Neutrophil (primary cell): ENCODE data around the gene TBCCD1.
"Not testable (repeated sequence)": the region's sequence is repeated elsewhere in the genome, so short reads cannot be mapped to it uniquely, and the experiment has no call there.

Experiments
- H3K27ac ChIP-seq: fragments of 200-600 bp; sonication (generic); 2 replicates; pipeline ENCODE4 v1.5.1; 2016; ENCODE audit warnings: mild to moderate bottlenecking, moderate library complexity
- H3K27me3 ChIP-seq: fragments of 200-600 bp; sonication (generic); 2 replicates; pipeline ENCODE4 v1.6.0; 2016; ENCODE audit warnings: mild to moderate bottlenecking
- H3K36me3 ChIP-seq: fragments of 200-600 bp; sonication (generic); 2 replicates; pipeline ENCODE4 v1.5.1; 2017
- H3K4me1 ChIP-seq, 2 experiments: fragments of 200-600 bp in 1 of 2; sonication (generic) in 1 of 2; 1 replicate in 1 of 2; 2 replicates in 1 of 2; pipeline versions ENCODE4 v1.5.1 to v1.6.1; 2013 to 2016; ENCODE audit warnings: low read depth in 1 of 2, low read length in 1 of 2, mild to moderate bottlenecking in 1 of 2, moderate library complexity in 1 of 2; ENCODE audit not compliant: control insufficient read depth in 1 of 2, insufficient read depth in 1 of 2
- H3K4me3 ChIP-seq, 2 experiments: fragments of 200-600 bp in 1 of 2; sonication (generic) in 1 of 2; 1 replicate in 1 of 2; 2 replicates in 1 of 2; pipeline ENCODE4 v1.5.1; 2013 to 2016; ENCODE audit warnings: low read depth in 1 of 2, low read length in 1 of 2, mild to moderate bottlenecking in 1 of 2, moderate library complexity in 1 of 2
- H3K9me3 ChIP-seq: fragments of 200-600 bp; sonication (generic); 2 replicates; pipeline ENCODE4 v1.5.1; 2016
- TF ChIP-seq, protein P1 (sequence below): fragments of 200-600 bp; sonication (generic); IDR thresholded peaks from 2 replicates; pipeline ENCODE4 v1.5.1; 2016; ENCODE audit warnings: antibody characterized with exemption

TBCCD1 gene

DNA sequence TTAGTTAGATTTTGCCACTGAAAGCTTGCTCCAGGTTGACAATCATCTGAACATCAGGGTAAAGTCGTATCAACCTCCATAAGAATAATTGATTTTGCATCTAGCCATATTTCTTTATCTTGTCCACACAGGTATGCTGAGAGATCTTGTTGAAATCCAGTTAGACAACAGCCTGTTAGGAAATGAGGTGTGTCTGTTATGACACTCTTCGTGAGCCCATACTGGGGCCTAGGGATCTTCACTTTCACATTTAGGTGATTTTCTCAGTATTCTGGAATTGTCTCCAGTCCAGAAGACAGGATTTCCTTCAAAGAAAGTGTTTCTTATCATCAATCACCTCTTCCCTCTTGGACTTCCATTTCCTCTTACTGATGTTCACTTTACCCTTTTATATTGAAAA lies 21.5 kb upstream of the TBCCD1 start:
- Histone ChIP-seq H3K9me3 (no peaks in the 10 kb centered on the region), H3K27ac (no peak overlapping the region), H3K36me3 (peaks cover 27% of the 10 kb centered on the region), H3K4me3 (no peak overlapping the region), H3K27me3 (no peaks in the 10 kb centered on the region), H3K4me1 (no peaks in the 10 kb centered on the region)
- TF ChIP-seq, protein P1, sequence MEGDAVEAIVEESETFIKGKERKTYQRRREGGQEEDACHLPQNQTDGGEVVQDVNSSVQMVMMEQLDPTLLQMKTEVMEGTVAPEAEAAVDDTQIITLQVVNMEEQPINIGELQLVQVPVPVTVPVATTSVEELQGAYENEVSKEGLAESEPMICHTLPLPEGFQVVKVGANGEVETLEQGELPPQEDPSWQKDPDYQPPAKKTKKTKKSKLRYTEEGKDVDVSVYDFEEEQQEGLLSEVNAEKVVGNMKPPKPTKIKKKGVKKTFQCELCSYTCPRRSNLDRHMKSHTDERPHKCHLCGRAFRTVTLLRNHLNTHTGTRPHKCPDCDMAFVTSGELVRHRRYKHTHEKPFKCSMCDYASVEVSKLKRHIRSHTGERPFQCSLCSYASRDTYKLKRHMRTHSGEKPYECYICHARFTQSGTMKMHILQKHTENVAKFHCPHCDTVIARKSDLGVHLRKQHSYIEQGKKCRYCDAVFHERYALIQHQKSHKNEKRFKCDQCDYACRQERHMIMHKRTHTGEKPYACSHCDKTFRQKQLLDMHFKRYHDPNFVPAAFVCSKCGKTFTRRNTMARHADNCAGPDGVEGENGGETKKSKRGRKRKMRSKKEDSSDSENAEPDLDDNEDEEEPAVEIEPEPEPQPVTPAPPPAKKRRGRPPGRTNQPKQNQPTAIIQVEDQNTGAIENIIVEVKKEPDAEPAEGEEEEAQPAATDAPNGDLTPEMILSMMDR = no peak

- Histone ChIP-seq H3K9me3 (no peaks in the 10 kb centered on the region), H3K27ac (no peak overlapping the region), H3K4me3 (no peak overlapping the region), H3K36me3 (peaks cover 42% of the 10 kb centered on the region), H3K27me3 (no peaks in the 10 kb centered on the region), H3K4me1 (no peaks in the 10 kb centered on the region)
- TF ChIP-seq, protein P1 = no peak
Observed at GRCh38 chr3:186587183-186587582, 20.0 kb upstream of the TBCCD1 start.

- peaks cover 51% of the 10 kb centered on the region for H3K36me3 ChIP-seq
- H3K4me1 ChIP-seq = not testable (repeated sequence)
Observed at GRCh38 chr3:186586245-186586644, 19.1 kb upstream of the TBCCD1 start.

DNA sequence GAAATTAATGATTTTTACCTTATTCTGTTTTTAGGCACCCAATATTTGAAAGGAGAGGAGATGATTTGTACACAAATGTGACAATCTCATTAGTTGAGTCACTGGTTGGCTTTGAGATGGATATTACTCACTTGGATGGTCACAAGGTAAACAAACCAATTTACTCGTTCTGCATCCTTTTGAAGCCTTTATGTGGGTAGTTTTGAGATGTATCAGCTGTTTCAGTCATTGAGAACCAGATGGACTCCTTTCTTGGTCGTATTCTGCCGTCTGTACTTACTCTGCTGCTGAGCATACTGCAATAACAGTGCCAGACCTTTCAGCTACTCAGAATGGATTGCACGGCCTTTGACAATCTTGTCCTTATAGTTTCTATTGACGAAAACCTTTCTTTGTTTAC lies 16.7 kb upstream of the TBCCD1 start:
- TF ChIP-seq, protein P1 = no peak
- Histone ChIP-seq H3K27ac (no peak overlapping the region), H3K4me3 (no peak overlapping the region), H3K9me3 (no peaks in the 10 kb centered on the region), H3K4me1 (no peaks in the 10 kb centered on the region), H3K36me3 (peaks cover 70% of the 10 kb centered on the region), H3K27me3 (no peaks in the 10 kb centered on the region)

More at GRCh38 chr3:186586245-186586644, 19.1 kb upstream of the TBCCD1 start:
- not testable (repeated sequence) for H3K9me3 ChIP-seq, H3K27ac ChIP-seq, H3K27me3 ChIP-seq, H3K4me3 ChIP-seq

GRCh38 chr3:186582541-186582940 lies 15.4 kb upstream of the TBCCD1 start:
- TF ChIP-seq, protein P1 = no peak
- peaks cover 77% of the 10 kb centered on the region for H3K36me3 ChIP-seq

GRCh38 chr3:186580785-186581184 lies 13.6 kb upstream of the TBCCD1 start:
- H3K27me3 ChIP-seq = no peaks in the 10 kb centered on the region
- H3K4me1 ChIP-seq = no peaks in the 10 kb centered on the region
- H3K9me3 ChIP-seq = no peaks in the 10 kb centered on the region
- peaks cover 82% of the 10 kb centered on the region for H3K36me3 ChIP-seq
- no peak overlapping the region for H3K4me3 ChIP-seq
- H3K27ac ChIP-seq = no peak overlapping the region
- TF ChIP-seq, protein P1 = no peak

More at GRCh38 chr3:186582541-186582940, 15.4 kb upstream of the TBCCD1 start:
- H3K27me3 ChIP-seq = no peaks in the 10 kb centered on the region
- H3K27ac ChIP-seq = no peak overlapping the region
- H3K9me3 ChIP-seq = no peaks in the 10 kb centered on the region
- H3K4me1 ChIP-seq = no peaks in the 10 kb centered on the region
- H3K4me3 ChIP-seq = no peak overlapping the region
